Subcutaneous abdominal adipose tissue (tissue), 5 donors: Measurements from ENCODE around the gene NPTX1.

ENCODE experiments used
- H3K27ac ChIP-seq: one replicate; pipeline ENCODE4 v1.7.0; 2013; ENCODE audit warnings: low read depth, mild to moderate bottlenecking, inconsistent platforms, low read length, moderate library complexity
- H3K27me3 ChIP-seq, 5 donors: one replicate each; pipeline ENCODE4 v1.7.0; 2013; ENCODE audit warnings: low read length in 5 of 5, inconsistent platforms in 1 of 5; ENCODE audit not compliant: control insufficient read depth in 5 of 5, insufficient read depth in 4 of 5
- H3K36me3 ChIP-seq, 5 donors: one replicate each; pipeline ENCODE4 v1.7.0; 2013; ENCODE audit warnings: low read length in 5 of 5; ENCODE audit not compliant: control insufficient read depth in 5 of 5, insufficient read depth in 5 of 5
- H3K4me1 ChIP-seq, 5 donors: one replicate each; pipeline ENCODE4 v1.7.0; 2013; ENCODE audit warnings: low read length in 5 of 5, mild to moderate bottlenecking in 3 of 5, moderate library complexity in 1 of 5; ENCODE audit not compliant: control insufficient read depth in 5 of 5, insufficient read depth in 5 of 5
- H3K4me3 ChIP-seq, 5 donors: one replicate each; pipeline ENCODE4 v1.7.0; 2013; ENCODE audit warnings: low read length in 5 of 5, low read depth in 1 of 5
- H3K9ac ChIP-seq, 5 donors: one replicate each; pipeline ENCODE4 v1.7.0; 2013; ENCODE audit warnings: low read length in 5 of 5, mild to moderate bottlenecking in 4 of 5, moderate library complexity in 3 of 5
- H3K9me3 ChIP-seq, 5 donors: one replicate each; pipeline ENCODE4 v1.7.0; 2013; ENCODE audit warnings: low read length in 5 of 5; ENCODE audit not compliant: control insufficient read depth in 5 of 5
- donor health status: healthy.
- donor health status: healthy.
- donor health status: healthy.
- donor health status: healthy.
- donor health status: healthy.

Gene NPTX1

DNA sequence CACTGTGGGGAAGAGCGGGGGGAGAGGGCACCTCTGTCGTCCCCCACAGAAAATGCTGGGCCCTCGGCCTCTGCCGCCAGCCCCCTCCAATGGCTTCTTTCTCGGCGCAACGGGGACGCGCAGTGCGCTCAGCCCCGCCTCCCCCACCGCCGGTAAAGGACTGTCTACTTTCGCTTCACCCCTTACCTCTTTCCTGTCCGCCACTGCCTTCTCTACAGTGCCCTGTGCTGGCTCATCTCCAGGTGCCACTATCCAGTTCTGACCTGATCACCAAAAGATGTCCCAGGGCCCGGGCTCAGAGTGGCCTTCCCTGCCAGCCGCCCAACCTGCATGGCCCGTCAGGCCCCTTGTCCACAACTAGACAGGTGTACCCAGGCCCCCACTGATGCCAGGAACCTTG is 54.1 kb downstream of the NPTX1 start:
- no peak overlapping the region for H3K27ac ChIP-seq
- H3K36me3 ChIP-seq: peaks cover 2 to 27% (median 21%) of the 10 kb centered on the region in 5 donors
- H3K27me3 ChIP-seq: no peaks in the 10 kb centered on the region
- H3K4me1 ChIP-seq: peaks cover 0 to 17% (median 15%) of the 10 kb centered on the region in 5 donors
- no peaks in the 10 kb centered on the region for H3K9me3 ChIP-seq
- H3K4me3 ChIP-seq: no peak overlapping the region
- no peak overlapping the region for H3K9ac ChIP-seq

DNA sequence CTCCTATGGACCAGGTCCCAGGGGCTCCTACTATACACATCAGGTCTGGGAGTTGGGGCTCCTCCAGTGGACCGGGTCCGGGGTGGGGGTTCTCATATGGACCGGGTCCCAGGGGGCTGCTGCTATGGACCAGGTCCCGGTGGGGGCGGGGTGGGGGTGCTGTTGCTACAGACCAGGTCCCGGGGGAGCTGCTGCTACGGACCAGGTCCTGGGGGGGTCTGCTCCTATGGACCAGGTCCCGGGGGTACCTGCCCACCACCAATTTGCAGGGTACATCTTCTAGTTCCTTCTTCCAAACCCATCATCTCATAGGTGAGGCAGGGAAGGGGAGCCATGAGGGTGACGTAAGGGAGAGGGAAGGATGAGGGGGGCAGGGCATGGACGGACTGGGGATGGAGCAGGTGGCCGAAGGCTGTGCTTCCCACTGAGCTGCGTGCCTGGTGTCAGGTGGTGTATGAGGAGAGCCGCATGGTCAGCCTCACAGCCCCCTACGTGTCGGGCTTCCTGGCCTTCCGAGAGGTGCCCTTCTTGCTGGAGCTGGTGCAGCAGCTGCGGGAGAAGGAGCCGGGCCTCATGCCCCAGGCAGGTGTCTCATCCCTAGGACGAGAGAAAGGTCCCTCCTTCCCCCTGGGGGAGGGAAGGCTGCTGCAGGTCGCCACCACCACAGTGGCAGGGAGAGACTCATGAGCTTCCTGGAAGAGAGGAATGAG is 54.9 kb downstream of the NPTX1 start:
- peaks cover 0 to 17% (median 11%) of the 10 kb centered on the region in 5 donors for H3K4me1 ChIP-seq
- peaks cover 2 to 31% (median 26%) of the 10 kb centered on the region in 5 donors for H3K36me3 ChIP-seq
- H3K9ac ChIP-seq: no peak overlapping the region
- H3K4me3 ChIP-seq: no peak overlapping the region
- no peaks in the 10 kb centered on the region for H3K27me3 ChIP-seq
- no peak overlapping the region for H3K27ac ChIP-seq
- H3K9me3 ChIP-seq: no peaks in the 10 kb centered on the region

DNA sequence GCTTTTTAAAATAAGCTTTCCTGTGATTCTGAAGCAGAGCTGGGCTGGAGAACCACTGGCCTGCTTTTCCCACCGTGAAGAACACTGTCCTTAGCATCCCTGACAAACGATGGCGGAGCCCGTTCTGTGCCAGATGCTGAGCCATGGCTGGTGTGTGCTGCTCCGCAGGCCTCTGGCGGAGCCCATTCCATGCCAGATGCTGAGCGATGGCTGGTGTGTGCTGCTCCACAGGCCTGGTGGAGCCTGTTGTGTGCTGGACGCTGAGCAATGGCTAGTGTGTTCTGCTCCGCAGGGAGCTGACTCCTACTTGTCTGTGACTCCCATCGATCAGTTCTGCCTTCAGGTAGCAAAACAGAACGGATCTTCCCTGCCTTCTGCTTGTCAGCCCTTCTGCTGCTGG is 57.2 kb downstream of the NPTX1 start:
- H3K27me3 ChIP-seq: no peaks in the 10 kb centered on the region
- H3K4me3 ChIP-seq: no peak overlapping the region
- peaks cover 3 to 33% (median 27%) of the 10 kb centered on the region in 5 donors for H3K4me1 ChIP-seq
- H3K27ac ChIP-seq: no peak overlapping the region
- H3K9ac ChIP-seq: no peak overlapping the region
- peaks cover 2 to 31% (median 26%) of the 10 kb centered on the region in 5 donors for H3K36me3 ChIP-seq
- no peaks in the 10 kb centered on the region for H3K9me3 ChIP-seq

DNA sequence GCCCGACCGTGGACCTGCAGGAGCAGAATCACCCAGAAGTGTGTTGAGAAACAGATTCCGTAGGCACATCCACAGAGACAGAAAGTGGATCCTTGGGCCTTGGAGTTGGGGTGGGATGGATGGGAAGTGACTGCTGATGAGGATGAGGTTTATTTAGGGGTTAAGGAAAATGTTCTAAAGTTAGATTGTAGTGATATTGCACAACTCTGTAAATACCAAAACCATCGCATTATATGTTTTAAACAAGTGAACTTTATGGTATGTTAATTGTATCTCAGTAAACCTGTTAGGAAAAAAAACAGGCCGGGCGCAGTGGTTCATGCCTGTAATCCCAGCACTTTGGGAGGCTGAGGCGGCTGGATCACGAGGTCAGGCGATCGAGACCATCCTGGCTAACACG is 57.8 kb downstream of the NPTX1 start:
- Histone ChIP-seq H3K36me3 (peaks cover 2 to 31% (median 26%) of the 10 kb centered on the region in 5 donors), H3K9ac (peak overlapping the region in 1 of 5 donors; percentile 12), H3K4me3 (no peak overlapping the region), H3K27ac (no peak overlapping the region), H3K4me1 (peaks cover 3 to 37% (median 34%) of the 10 kb centered on the region in 5 donors), H3K27me3 (no peaks in the 10 kb centered on the region), H3K9me3 (no peaks in the 10 kb centered on the region)
